ENCODE data around the gene S100A7. TPM values are rescaled to one million over a fixed set of nuclear protein-coding genes. Genes with fewer than 3 reads are reported as not detected.

Gene S100A7
- total RNA-seq, result not detected in 2 replicates

GRCh38 chr1:153460551-153460950 is at the start of gene S100A7:
Gene S100A7 (minus strand): TSS chr1:153460651. CDS start chr1:153459013, 1,638 bp downstream.

GRCh38 chr1:153415850-153416570 is 44.4 kb downstream of the S100A7 start, which contains the start of gene S100A7A:
Gene S100A7A (plus strand): TSS chr1:153416520. CDS start chr1:153418083, 1,563 bp downstream.

Other genes starting within 250 kb of the S100A7 start
- not detected in 2 replicates for gene PRR9, start 243.1 kb downstream of the S100A7 start, total RNA-seq
- not detected in 2 replicates for gene LORICRIN, start 201.0 kb downstream of the S100A7 start, total RNA-seq
- gene PGLYRP3, start 147.7 kb downstream of the S100A7 start, total RNA-seq, result not detected in 2 replicates
- gene PGLYRP4, start 111.8 kb downstream of the S100A7 start, total RNA-seq, result not detected in 2 replicates
- gene S100A9, start 102.8 kb downstream of the S100A7 start, total RNA-seq, result 0.49 TPM in 1 of 2 replicates, not detected in the other
- gene S100A12, start 85.0 kb downstream of the S100A7 start, total RNA-seq, result not detected in 2 replicates
- not detected in 2 replicates for gene S100A8, start 69.6 kb downstream of the S100A7 start, total RNA-seq
- not detected in 2 replicates for gene S100A7A, start 44.1 kb downstream of the S100A7 start, total RNA-seq
- 1,038 and 1,069 TPM in 2 replicates for gene S100A6, start 75.3 kb upstream of the S100A7 start, total RNA-seq
- not detected in 2 replicates for gene S100A5, start 80.3 kb upstream of the S100A7 start, total RNA-seq
- 874 and 1,480 TPM in 2 replicates for gene S100A4, start 85.2 kb upstream of the S100A7 start, total RNA-seq
- gene S100A3, start 88.6 kb upstream of the S100A7 start, total RNA-seq, result 6.3 and 6.6 TPM in 2 replicates
- gene S100A2, start 105.2 kb upstream of the S100A7 start, total RNA-seq, result 3.4 and 6.8 TPM in 2 replicates
- gene S100A16, start 152.5 kb upstream of the S100A7 start, total RNA-seq, result 157 and 225 TPM in 2 replicates
- gene S100A14, start 155.7 kb upstream of the S100A7 start, total RNA-seq, result 0.36 and 0.65 TPM in 2 replicates
- 71.1 and 103 TPM in 2 replicates for gene S100A13, start 166.9 kb upstream of the S100A7 start, total RNA-seq
- not detected in 2 replicates for gene S100A1, start 167.8 kb upstream of the S100A7 start, total RNA-seq
- gene CHTOP, start 173.4 kb upstream of the S100A7 start, total RNA-seq, result 44.3 and 53.1 TPM in 2 replicates
- gene SNAPIN, start 198.1 kb upstream of the S100A7 start, total RNA-seq, result 45.8 and 56.8 TPM in 2 replicates
- gene ILF2, start 210.3 kb upstream of the S100A7 start, total RNA-seq, result 116 and 124 TPM in 2 replicates
- gene NPR1, start 218.0 kb upstream of the S100A7 start, total RNA-seq, result under 0.01 TPM in 1 of 2 replicates, not detected in the other

All from hair follicle dermal papilla cell (primary cell).